Activated B cell treated with CpG ODN at 0.5 μM for 24 hours (primary cell): ENCODE results near the gene ARHGAP4. TPM values are rescaled to one million over a fixed set of nuclear protein-coding genes. Genes with fewer than 3 reads are reported as not detected.

Experiments used
- ATAC-seq: fragments of 200-7000 bp; cut with Tn5 transposase; one replicate; pipeline ENCODE4 v1.10.0; 2021; ENCODE audit warnings: low read depth, mild to moderate bottlenecking, moderate library complexity
- CTCF ChIA-PET: fragments of 350-600 bp; sonication (Branson Sonifier 250); formaldehyde crosslinking; loops from one replicate; lab custom pipeline; 2021; ENCODE audit warnings: antibody characterized with exemption; lab: Charles Lee
- POLR2A ChIA-PET: fragments of 350-600 bp; sonication (Branson Sonifier 250); formaldehyde crosslinking; loops from one replicate; lab custom pipeline; 2021; ENCODE audit warnings: antibody characterized with exemption; lab: Charles Lee
- DNase-seq: peaks from one replicate; pipeline ENCODE4 v3.0.0; 2022
- H3K27ac Mint-ChIP-seq: one replicate; pipeline ENCODE4 v1.8.0; 2020; ENCODE audit warnings: mixed read lengths
- H3K27me3 Mint-ChIP-seq: one replicate; pipeline ENCODE4 v1.8.0; 2021; ENCODE audit warnings: mixed read lengths
- H3K36me3 Mint-ChIP-seq: one replicate; pipeline ENCODE4 v1.8.0; 2021; ENCODE audit warnings: low read depth, mixed read lengths
- H3K4me1 Mint-ChIP-seq: one replicate; pipeline ENCODE4 v1.8.0; 2021; ENCODE audit warnings: mixed read lengths
- H3K4me3 Mint-ChIP-seq: one replicate; pipeline ENCODE4 v1.8.0; 2020; ENCODE audit warnings: mild to moderate bottlenecking, mixed read lengths
- H3K9me3 Mint-ChIP-seq: one replicate; pipeline ENCODE4 v1.8.0; 2020; ENCODE audit warnings: mixed read lengths
- intact Hi-C: fragments of 100-400 bp; cut with micrococcal nuclease; formaldehyde crosslinking; loops from one replicate; pipeline ENCODE4 v1.15.1; 2024
- total RNA-seq: library from RNA; stranded (reverse); gene quantifications from 2 replicates; pipeline ENCODE4 v1.2.3, GENCODE V29; 2022
- TF ChIP-seq, protein P1 (sequence below): fragments of 200-600 bp; IDR thresholded peaks from one replicate; pipeline ENCODE4 v1.8.0; 2022; ENCODE audit warnings: antibody characterized with exemption, mild to moderate bottlenecking

ARHGAP4 gene
- total RNA-seq, 1 donor from 2014 or later, result 158 TPM

DNA sequence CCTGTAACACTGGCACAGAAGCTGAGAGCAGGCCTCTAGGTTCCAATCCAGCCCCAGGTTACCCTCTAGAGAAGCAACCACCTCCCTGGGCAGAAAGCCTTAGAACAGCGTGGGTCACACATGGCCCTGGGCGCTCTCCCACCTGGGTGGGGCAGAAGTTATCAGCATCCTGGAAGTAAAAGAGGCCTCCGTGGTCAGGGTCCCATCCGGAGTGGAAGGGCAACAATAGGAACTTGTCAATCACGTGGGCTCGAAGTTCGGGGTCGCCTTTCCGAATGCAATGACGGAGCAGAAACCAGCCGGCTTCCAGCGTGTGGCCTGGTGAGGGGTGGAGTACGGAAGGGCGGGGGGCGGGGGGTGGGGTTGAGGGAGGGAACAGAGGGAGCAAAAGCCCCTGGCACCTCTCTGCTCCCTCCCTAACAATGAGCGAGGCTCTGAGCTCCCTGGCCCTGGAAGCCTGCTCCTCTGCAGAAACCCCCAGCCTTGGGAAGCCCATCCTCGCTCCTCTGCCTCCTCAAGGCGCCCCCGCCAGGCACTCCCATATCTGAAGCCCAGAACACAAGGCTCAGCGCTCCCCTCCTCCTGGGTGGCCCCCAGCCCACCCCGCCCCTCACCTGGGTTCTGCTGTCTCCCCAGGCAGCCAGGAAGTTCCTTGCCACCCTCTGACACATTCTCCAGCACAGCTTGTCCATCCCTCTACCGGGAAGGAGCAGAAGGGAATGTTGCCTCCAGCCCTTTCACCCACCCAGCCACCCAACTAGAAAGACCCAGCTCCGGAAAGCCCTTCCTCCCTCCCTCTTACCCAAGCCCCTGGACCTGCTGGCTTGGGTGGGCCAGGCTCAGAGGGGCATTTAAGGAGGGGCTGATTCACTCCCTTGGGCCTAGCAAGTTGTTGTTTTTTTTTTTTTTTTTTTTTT is 15.5 kb upstream of the ARHGAP4 start:
- H3K4me3 Mint-ChIP-seq, result peak overlapping the region; percentile 64
- no peaks in the 10 kb centered on the region for H3K9me3 Mint-ChIP-seq
- H3K36me3 Mint-ChIP-seq, result peaks cover 4% of the 10 kb centered on the region
- no peak for DNase-seq
- H3K27me3 Mint-ChIP-seq, result no peaks in the 10 kb centered on the region
- ChIA-PET POLR2A (interaction anchor here (0.7 to 18.4 kb wide), 4 partner anchors 9 to 147 kb away, joined by 3 to 305 read pairs (median 6); partner anchors contain the start of genes ARHGAP4, IDH3G and SSR4), CTCF (no interaction called here)
- H3K4me1 Mint-ChIP-seq, result peaks cover 24% of the 10 kb centered on the region
- no peak for ATAC-seq
- TF ChIP-seq, protein P1, sequence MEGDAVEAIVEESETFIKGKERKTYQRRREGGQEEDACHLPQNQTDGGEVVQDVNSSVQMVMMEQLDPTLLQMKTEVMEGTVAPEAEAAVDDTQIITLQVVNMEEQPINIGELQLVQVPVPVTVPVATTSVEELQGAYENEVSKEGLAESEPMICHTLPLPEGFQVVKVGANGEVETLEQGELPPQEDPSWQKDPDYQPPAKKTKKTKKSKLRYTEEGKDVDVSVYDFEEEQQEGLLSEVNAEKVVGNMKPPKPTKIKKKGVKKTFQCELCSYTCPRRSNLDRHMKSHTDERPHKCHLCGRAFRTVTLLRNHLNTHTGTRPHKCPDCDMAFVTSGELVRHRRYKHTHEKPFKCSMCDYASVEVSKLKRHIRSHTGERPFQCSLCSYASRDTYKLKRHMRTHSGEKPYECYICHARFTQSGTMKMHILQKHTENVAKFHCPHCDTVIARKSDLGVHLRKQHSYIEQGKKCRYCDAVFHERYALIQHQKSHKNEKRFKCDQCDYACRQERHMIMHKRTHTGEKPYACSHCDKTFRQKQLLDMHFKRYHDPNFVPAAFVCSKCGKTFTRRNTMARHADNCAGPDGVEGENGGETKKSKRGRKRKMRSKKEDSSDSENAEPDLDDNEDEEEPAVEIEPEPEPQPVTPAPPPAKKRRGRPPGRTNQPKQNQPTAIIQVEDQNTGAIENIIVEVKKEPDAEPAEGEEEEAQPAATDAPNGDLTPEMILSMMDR, result no peak
- intact Hi-C loops, result no loop called here
- H3K27ac Mint-ChIP-seq, result no peak overlapping the region

DNA sequence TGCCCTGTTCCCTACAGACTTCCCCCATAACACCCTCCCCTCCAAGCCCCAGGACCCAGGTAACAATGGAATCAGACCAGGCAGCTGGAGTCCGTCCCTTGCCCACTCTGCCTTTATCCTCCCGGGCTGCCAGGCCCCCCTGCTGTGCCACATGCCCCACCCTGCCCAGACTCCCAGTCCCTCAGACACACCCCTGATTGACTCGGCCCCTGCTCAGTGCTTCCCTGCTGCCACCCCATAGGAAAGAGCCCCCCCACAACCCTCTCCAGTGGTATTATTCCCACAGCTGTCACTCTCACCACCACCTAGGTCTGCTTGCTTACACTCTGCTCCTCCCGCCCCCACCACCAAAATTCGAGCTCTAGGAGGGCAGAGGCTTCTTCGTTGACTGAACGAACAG is 13.5 kb upstream of the ARHGAP4 start:
- ChIA-PET POLR2A (interaction anchor here (0.9 to 18.4 kb wide), 2 partner anchors 14 to 32 kb away, joined by 3 to 305 read pairs; partner anchors contain the start of genes ARHGAP4 and HCFC1), CTCF (interaction anchor here (1.0 kb wide), 1 partner anchor 12 kb away, joined by 3 read pairs; no protein-coding TSS in a partner anchor)
- Mint-ChIP-seq H3K27ac (no peak overlapping the region), H3K4me1 (peaks cover 24% of the 10 kb centered on the region), H3K4me3 (no peak overlapping the region), H3K27me3 (no peaks in the 10 kb centered on the region), H3K36me3 (peaks cover 4% of the 10 kb centered on the region), H3K9me3 (no peaks in the 10 kb centered on the region)
- intact Hi-C loops, result no loop called here
- no peak for DNase-seq
- no peak for ATAC-seq
- TF ChIP-seq, protein P1, result no peak

DNA sequence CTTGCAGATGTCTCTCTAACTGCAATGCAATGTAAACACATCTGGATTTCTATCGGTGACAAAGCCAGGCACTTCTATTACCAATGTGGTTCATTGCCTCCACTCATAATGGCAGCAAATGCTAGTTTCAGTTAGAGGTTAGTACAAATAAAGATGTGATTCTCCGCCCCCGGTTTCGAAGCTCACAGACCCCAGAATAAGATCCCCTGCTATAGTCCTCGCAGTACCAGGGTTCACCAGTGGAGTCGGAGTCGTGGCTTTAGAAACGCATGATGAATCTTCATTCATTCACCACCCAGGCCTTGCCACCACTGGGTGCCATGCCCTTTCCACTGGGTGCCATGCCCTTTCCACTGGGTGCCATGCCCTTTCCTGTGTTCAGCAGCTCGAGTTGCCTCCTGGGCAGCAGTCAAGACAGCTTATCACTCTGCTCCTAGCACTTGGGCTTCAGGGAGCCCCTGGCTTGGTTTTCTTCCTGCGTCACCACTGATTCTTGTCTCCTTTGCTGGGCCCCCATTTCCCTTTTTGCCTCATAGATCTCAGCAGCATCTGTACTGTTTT is 12.2 kb upstream of the ARHGAP4 start:
- TF ChIP-seq, protein P1, result no peak
- POLR2A ChIA-PET, result interaction anchor here (18.4 kb wide), 1 partner anchor 13 kb away, joined by 305 read pairs; the partner anchor contains the start of gene ARHGAP4
- H3K27me3 Mint-ChIP-seq, result no peaks in the 10 kb centered on the region
- H3K9me3 Mint-ChIP-seq, result no peaks in the 10 kb centered on the region
- intact Hi-C loops, result no loop called here
- no peak for DNase-seq
- peaks cover 23% of the 10 kb centered on the region for H3K4me1 Mint-ChIP-seq
- CTCF ChIA-PET, result interaction anchor here (0.6 to 1.4 kb wide), 2 partner anchors 9 to 41 kb away, joined by 3 to 6 read pairs; no protein-coding TSS in a partner anchor
- no peak for ATAC-seq
- no peak overlapping the region for H3K27ac Mint-ChIP-seq
- no peak overlapping the region for H3K4me3 Mint-ChIP-seq
- H3K36me3 Mint-ChIP-seq, result peaks cover 4% of the 10 kb centered on the region

DNA sequence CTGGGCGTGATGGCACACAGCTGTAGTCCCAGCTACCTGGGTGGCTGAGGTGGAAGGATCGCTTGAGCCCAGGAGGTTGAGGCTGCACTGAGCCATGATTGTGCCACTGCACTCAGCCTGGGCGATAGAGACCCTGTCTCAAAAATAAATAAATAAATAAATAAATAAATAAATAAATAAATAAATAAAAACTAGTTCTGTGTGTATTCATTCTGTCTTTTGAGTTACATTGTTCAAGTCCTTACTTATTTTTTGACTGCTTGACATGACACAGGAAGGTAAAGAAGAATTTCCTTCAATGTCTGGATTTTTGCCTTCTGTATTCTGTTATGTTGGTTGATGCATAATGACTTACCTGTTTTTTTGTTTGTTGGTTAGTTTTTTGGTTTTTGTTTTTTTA is 11.0 kb upstream of the ARHGAP4 start:
- POLR2A ChIA-PET, result interaction anchor here (0.6 to 18.4 kb wide), 2 partner anchors 12 to 487 kb away, joined by 4 to 305 read pairs; partner anchors contain the start of gene ARHGAP4
- Mint-ChIP-seq H3K36me3 (peaks cover 9% of the 10 kb centered on the region), H3K27ac (no peak overlapping the region), H3K4me3 (no peak overlapping the region), H3K9me3 (no peaks in the 10 kb centered on the region), H3K27me3 (no peaks in the 10 kb centered on the region), H3K4me1 (peaks cover 24% of the 10 kb centered on the region)
- CTCF ChIA-PET, result no interaction called here
- intact Hi-C loops, result no loop called here
- ATAC-seq (no peak), DNase-seq (no peak)
- TF ChIP-seq, protein P1, result no peak
